ENCODE data around the gene CFDP1.

- TF ChIP-seq CTCF (IDR thresholded peaks at IDR 0.05; ENCODE audit: low read depth, low read length, poor library complexity, severe bottlenecking) (no peak), EZH2phosphoT487 (IDR thresholded peaks at IDR 0.05; ENCODE audit: borderline replicate concordance, low read length) (no peak)
Observed at GRCh38 chr16:75394941-75395340, 38.4 kb downstream of the CFDP1 start.

Data from DOHH2 (cell line).